OCI-LY3 (cell line): ENCODE measurements around the gene PDPN.

ENCODE experiments used
- H2AFZ ChIP-seq: fragments of 200-600, 300-600 bp; shearing (Covaris generic); 2 replicates; pipeline ENCODE4 v1.6.0; 2014; ENCODE audit warnings: antibody characterized with exemption, low read depth, low read length
- H3K27ac ChIP-seq: fragments of 200-600, 300-600 bp; sonication (generic); 2 replicates; pipeline ENCODE4 v1.5.1; 2014; ENCODE audit warnings: mild to moderate bottlenecking, low read length, moderate library complexity, mixed read lengths
- H3K27me3 ChIP-seq: fragments of 200-600, 300-600 bp; sonication (generic); 2 replicates; pipeline ENCODE4 v1.6.1; 2014; ENCODE audit warnings: low read depth, low read length, mixed read lengths
- H3K36me3 ChIP-seq: fragments of 200-600, 300-600 bp; sonication (generic); replicated peaks from 2 replicates; pipeline ENCODE3; 2014; ENCODE audit warnings: low read depth, low read length, mixed read lengths
- H3K4me1 ChIP-seq: fragments of 300-600, 200-600 bp; sonication (generic); 2 replicates; pipeline ENCODE4 v1.6.1; 2014; ENCODE audit warnings: low read length, mixed read lengths
- H3K4me2 ChIP-seq: fragments of 200-600, 300-600 bp; sonication (generic); 2 replicates; pipeline ENCODE4 v1.6.1; 2014; ENCODE audit warnings: low read length, mixed read lengths
- H3K4me3 ChIP-seq: fragments of 300-600, 200-600 bp; sonication (generic); 2 replicates; pipeline ENCODE4 v1.5.1; 2014; ENCODE audit warnings: antibody characterized with exemption, mild to moderate bottlenecking, low read length, moderate library complexity
- H3K79me2 ChIP-seq: fragments of 300-600, 200-600 bp; shearing (Covaris generic); 2 replicates; pipeline ENCODE4 v1.6.1; 2014; ENCODE audit warnings: mild to moderate bottlenecking, low read length, mixed read lengths
- H3K9ac ChIP-seq: fragments of 300-600, 200-600 bp; shearing (Covaris generic); 2 replicates; pipeline ENCODE4 v1.6.0; 2014; ENCODE audit warnings: mild to moderate bottlenecking, low read length, moderate library complexity
- H3K9me3 ChIP-seq: fragments of 200-600, 300-600 bp; shearing (Covaris generic); 2 replicates; pipeline ENCODE4 v1.6.1; 2014; ENCODE audit warnings: low read length, mixed read lengths; ENCODE audit not compliant: insufficient read depth
- H4K20me1 ChIP-seq: fragments of 200-600, 300-600 bp; sonication (generic); 2 replicates; pipeline ENCODE4 v1.6.1; 2016; ENCODE audit warnings: low read length, mixed read lengths; ENCODE audit not compliant: insufficient read depth
- CTCF ChIP-seq: fragments of 200-600, 300-600 bp; sonication (generic); IDR thresholded peaks from 2 replicates; pipeline ENCODE4 v1.5.1; 2014; ENCODE audit warnings: antibody characterized with exemption, low read length, low read depth
- EZH2phosphoT487 ChIP-seq: fragments of 200-600 bp; shearing (Covaris generic); IDR thresholded peaks from 2 replicates; pipeline ENCODE4 v1.6.1; 2018; ENCODE audit warnings: antibody characterized with exemption, mixed run types, low read depth

PDPN gene

GRCh38 chr1:13549521-13549920 lies 34.1 kb upstream of the PDPN start:
- Histone ChIP-seq H3K27me3 (no peaks in the 10 kb centered on the region), H3K4me2 (no peak overlapping the region), H2AFZ (no peak overlapping the region), H3K79me2 (no peaks in the 10 kb centered on the region), H4K20me1 (no peaks in the 10 kb centered on the region), H3K9ac (no peak overlapping the region), H3K9me3 (no peaks in the 10 kb centered on the region), H3K27ac (no peak overlapping the region), H3K36me3 (no peaks in the 10 kb centered on the region), H3K4me3 (no peak overlapping the region), H3K4me1 (no peaks in the 10 kb centered on the region)
- TF ChIP-seq EZH2phosphoT487 (no peak), CTCF (no peak)

GRCh38 chr1:13550663-13551062 lies 33.0 kb upstream of the PDPN start:
- H3K36me3 ChIP-seq: no peaks in the 10 kb centered on the region
- H2AFZ ChIP-seq: no peak overlapping the region
- H3K27me3 ChIP-seq: no peaks in the 10 kb centered on the region
- H3K27ac ChIP-seq: no peak overlapping the region
- no peaks in the 10 kb centered on the region for H4K20me1 ChIP-seq
- no peak overlapping the region for H3K9ac ChIP-seq
- no peaks in the 10 kb centered on the region for H3K4me1 ChIP-seq
- H3K4me3 ChIP-seq: no peak overlapping the region
- no peaks in the 10 kb centered on the region for H3K9me3 ChIP-seq
- no peak for TF ChIP-seq CTCF
- no peak for TF ChIP-seq EZH2phosphoT487
- H3K4me2 ChIP-seq: no peak overlapping the region
- no peaks in the 10 kb centered on the region for H3K79me2 ChIP-seq

GRCh38 chr1:13554798-13555197 lies 28.8 kb upstream of the PDPN start:
- Histone ChIP-seq H3K4me2 (no peak overlapping the region), H3K36me3 (no peaks in the 10 kb centered on the region), H3K79me2 (no peaks in the 10 kb centered on the region), H4K20me1 (no peaks in the 10 kb centered on the region), H2AFZ (no peak overlapping the region), H3K4me1 (no peaks in the 10 kb centered on the region), H3K27ac (no peak overlapping the region), H3K9ac (no peak overlapping the region), H3K27me3 (peaks cover 3% of the 10 kb centered on the region; the same call in 1 of the 2 replicates), H3K9me3 (no peaks in the 10 kb centered on the region), H3K4me3 (no peak overlapping the region)
- TF ChIP-seq EZH2phosphoT487: no peak
- no peak for TF ChIP-seq CTCF

- TF ChIP-seq CTCF (no peak), EZH2phosphoT487 (no peak)
- H3K27ac ChIP-seq: no peak overlapping the region
Observed at GRCh38 chr1:13556224-13556764, 27.3 kb upstream of the PDPN start.

More at GRCh38 chr1:13556224-13556764, 27.3 kb upstream of the PDPN start:
- H4K20me1 ChIP-seq: no peaks in the 10 kb centered on the region
- H3K79me2 ChIP-seq: no peaks in the 10 kb centered on the region
- no peaks in the 10 kb centered on the region for H3K4me1 ChIP-seq
- H3K9me3 ChIP-seq: no peaks in the 10 kb centered on the region
- H3K4me2 ChIP-seq: no peak overlapping the region
- H2AFZ ChIP-seq: no peak overlapping the region
- peaks cover 3% of the 10 kb centered on the region; the same call in 1 of the 2 replicates for H3K27me3 ChIP-seq
- no peak overlapping the region for H3K9ac ChIP-seq
- no peaks in the 10 kb centered on the region for H3K36me3 ChIP-seq
- no peak overlapping the region for H3K4me3 ChIP-seq
